Measurements from ENCODE around the gene OR6B2.

OR6B2 gene

DNA sequence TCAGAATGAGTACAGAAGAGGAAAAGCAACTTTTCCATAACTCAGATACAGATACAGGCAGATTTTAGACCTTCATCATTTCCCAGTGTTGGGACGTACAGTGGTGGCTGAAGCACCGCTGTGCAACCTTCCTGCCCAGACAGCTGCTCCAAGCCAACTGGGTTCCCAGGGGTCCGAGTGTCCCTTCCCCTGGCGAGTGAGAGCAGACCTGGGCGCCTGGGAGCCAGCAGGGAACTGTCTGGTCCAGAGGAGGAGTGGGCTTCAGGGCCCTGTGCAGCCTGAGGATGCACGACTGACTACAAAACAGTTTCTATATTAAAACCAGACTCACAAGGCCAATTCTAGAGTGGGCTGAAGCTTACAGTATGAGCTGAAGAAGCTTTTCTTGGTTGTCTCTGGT is 11.1 kb upstream of the OR6B2 start:
- no peak for DNase-seq (ENCODE audit: low read depth)

DNA sequence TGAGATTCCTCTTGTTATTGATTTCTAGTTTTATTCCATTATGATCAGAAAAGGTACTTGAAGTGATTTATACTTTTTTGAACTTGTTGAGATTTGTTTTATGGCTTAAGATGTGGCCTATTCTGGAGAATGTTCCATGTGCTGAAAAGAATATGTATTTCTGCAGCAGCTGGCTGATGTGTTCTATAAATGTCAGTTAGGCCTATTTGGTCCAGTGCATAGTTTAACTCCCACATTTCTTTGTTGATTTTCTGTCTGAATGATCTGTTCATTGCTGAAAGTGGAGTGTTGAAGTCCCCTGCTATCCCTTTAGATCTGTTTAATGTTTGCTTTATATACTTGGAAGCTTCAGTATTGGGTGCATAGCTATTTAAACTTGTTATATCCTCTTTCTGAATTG is 7.1 kb upstream of the OR6B2 start:
- no peak for DNase-seq (ENCODE audit: low read depth)

- DNase-seq (ENCODE audit: low read depth), result no peak
Observed at GRCh38 chr2:240033330-240033678, 3.1 kb upstream of the OR6B2 start.

- no peak for DNase-seq (ENCODE audit: low read depth)
Observed at GRCh38 chr2:240032406-240033329, 2.4 kb upstream of the OR6B2 start.

- no peak for DNase-seq (ENCODE audit: low read depth)
Observed at GRCh38 chr2:240024766-240025165, 5.5 kb downstream of the OR6B2 start.

GRCh38 chr2:240023792-240024191 is 6.4 kb downstream of the OR6B2 start:
- no peak for DNase-seq (ENCODE audit: low read depth)

- DNase-seq (ENCODE audit: low read depth), result peak; percentile 55
Observed at GRCh38 chr2:240021488-240022104, 8.6 kb downstream of the OR6B2 start.

- DNase-seq (ENCODE audit: low read depth), result no peak
Observed at GRCh38 chr2:240018071-240018750, 12.0 kb downstream of the OR6B2 start.

DNA sequence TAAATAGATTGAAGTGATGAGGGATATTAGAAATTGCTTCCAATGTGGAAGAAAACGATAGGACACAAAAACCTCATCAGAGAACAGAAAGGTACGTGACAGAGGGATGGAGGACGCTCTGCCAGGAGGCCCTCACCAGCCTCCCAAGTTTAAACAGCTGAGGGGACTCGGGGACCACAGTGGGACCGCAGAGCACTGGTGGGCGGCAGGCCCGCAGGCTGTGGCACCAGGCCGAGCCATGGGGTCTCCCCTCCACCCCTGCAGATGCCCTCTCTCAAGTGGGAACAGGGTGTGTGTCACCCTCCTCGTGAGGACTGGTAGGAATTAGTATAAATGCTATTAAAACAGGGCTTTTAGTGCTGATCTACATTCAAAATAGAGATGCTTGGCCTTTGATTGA is 15.9 kb downstream of the OR6B2 start:
- DNase-seq (ENCODE audit: low read depth), result no peak

GRCh38 chr2:240013343-240013742 is 16.9 kb downstream of the OR6B2 start:
- no peak for DNase-seq (ENCODE audit: low read depth)

GRCh38 chr2:240002983-240003382 is 27.2 kb downstream of the OR6B2 start:
- DNase-seq (ENCODE audit: low read depth), result no peak

- no peak for DNase-seq (ENCODE audit: low read depth)
Observed at GRCh38 chr2:240000671-240001070, 29.6 kb downstream of the OR6B2 start.

DNA sequence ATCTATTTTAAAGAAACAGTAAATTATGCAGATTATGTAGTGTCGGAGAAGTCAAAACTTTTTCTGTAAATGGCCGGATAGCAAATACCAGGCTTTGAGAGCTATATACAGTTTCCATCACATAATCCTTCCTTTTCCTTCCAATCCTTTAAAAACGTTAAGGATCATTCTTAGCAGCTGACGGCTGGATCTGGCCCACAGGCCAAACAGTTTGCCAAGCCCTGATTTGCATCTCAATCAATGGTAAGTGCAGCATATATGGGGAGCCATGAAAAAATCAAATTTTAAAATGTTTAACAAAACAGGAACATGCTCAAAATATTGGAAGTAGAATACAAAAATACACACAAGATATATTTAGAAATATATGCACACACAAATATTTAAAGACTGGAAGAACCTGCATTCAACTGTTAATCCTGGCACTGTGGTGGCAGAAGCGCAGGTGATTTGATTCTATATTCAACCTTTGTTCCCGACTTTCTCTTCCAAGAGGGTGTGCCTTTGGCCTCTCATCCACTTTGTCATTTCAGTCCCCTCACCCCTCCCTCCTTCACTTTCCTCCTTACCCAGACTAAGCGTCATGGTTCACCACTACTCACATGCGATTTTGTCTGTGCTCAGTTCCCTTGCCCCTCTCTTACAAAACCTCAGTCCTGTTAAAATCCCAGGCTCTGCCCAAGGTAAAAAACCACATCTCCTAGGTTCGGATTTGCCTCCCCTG is 32.4 kb downstream of the OR6B2 start:
- no peak for DNase-seq (ENCODE audit: low read depth)

GRCh38 chr2:239994086-239994485 is 36.1 kb downstream of the OR6B2 start:
- no peak for DNase-seq (ENCODE audit: low read depth)

- DNase-seq (ENCODE audit: low read depth), result no peak
Observed at GRCh38 chr2:239993291-239993690, 36.9 kb downstream of the OR6B2 start.

DNA sequence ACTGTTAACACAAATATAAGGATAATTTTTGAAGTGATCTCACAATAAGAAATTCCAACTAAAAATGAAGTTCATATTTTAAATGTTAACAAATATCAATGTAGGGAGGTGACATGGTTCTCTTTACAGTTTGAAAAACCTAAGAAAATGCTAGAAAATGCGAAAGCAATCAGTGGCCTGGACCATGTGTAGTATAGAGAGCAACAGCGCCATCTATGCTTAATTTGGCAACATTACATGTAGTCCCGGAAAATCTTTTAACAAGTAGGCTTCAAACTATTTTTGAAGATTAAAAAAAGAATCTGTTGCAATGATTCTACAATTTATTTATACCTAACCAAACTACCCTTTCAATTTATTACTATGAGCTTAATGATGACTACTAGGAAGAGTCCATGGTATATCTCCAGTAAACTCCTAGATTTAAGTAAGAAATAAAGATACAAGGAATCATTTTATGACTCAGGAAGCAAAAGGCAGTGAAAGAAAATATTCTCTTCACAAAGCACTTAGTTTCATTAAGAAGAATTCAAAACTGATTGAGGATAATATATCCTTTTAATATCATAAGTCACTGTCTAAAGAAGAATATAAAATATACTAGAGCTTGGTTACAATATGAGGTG is 38.4 kb downstream of the OR6B2 start:
- no peak for DNase-seq (ENCODE audit: low read depth)

- no peak for DNase-seq (ENCODE audit: low read depth)
Observed at GRCh38 chr2:239990966-239991365, 39.3 kb downstream of the OR6B2 start.

DNA sequence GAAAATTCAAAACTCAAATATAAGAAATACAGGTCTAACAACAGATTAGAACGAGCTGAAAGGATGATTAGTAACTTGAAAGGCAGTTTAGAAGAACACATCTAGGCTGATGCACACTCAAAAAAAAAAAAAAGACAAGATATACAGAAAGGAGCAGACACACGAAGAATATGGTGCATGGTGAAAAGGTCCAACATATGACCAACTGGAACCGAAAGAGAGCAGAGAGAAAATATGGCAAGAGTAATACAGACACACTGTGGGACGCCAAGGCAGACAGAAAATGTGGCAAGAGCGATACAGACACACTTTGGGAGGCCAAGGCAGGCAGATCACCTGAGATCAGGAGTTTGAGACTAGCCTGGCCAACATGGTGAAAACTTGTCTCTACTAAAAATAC is 44.9 kb downstream of the OR6B2 start:
- no peak for DNase-seq (ENCODE audit: low read depth)

DNA sequence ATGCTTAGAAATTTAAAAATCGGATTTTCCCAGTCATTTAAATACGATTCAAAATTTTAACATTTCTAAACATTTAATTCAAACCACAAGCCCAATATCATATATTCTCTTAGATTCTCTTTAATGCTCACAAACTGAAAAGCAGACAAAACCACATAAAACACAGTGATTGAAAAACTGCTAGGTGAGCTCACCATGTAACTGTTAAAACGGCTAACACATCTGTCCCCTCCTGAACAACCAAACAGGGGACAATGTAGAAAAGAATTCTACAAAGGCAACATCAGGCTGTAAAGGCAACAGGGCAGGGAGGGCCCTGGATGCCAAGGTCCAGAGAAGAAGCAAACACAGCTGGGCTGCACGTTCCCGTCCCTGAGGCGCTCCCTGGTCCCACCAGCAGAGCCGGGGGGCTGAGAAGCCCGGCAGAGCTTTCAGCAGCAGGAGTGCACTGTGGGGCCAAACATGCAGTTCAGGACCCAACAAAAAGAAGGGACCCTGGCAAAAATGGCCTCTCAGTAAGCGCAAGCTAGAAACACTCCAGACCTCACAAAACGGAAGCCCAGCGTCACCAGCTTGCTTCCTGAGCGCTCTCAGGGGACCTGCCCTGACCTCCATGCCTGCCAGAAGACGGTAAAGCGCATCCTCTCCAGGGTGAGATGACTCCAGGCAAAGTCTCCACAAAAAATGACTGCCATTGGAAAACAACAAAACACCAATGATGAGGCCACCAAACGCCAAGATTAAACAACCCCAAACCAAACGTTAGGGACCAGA is 45.6 kb downstream of the OR6B2 start:
- no peak for DNase-seq (ENCODE audit: low read depth)

DNA sequence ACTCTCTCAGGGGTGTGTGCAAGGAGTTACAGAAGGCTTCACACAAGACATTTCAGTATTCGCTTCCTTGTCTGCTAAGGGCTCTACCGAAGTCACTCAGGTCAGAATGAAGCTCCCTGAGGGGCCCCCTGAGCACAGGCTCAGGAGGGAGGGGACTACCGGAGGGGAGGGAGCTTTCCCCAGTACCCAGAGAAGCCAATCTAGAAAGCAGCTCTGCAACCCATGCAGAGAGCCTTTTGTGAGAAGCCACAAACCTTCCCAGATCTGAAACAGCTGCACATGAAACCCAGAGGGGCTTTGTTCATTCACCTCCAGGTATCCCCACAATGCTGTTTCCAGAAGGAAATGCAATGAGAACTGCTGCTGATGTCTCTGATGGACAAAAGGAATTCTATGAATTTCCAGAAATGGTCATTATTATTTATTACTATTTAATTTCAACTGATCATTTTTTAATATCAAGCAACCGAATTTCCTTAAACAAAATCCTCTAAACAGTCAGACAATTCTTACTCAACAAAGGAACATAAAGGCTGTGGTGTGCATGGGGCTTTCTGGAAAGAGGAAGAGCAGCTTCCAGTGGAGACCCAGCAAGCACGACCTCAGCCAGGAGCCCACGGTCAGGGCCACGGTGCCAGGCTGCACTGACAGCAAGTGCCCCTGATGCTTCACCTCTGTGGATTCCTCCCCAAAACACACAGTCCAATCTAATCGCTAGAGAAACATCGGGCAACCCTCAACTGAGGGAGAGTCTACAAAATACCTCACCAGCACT is 47.0 kb downstream of the OR6B2 start:
- no peak for DNase-seq (ENCODE audit: low read depth)

Measured in T follicular helper cell (primary cell).